Thyroid gland (tissue), 4 donors: Measurements from ENCODE around the gene DDX18.

ENCODE experiments used
- CTCF ChIP-seq, 6 experiments: fragments of 200-600 bp in 3 of 6; fragments of 450-650 bp in 3 of 6; sonication (generic) in 3 of 6; IDR thresholded peaks; one replicate each; pipeline ENCODE4 v1.5.1; 2016 to 2019; ENCODE audit warnings: antibody characterized with exemption in 6 of 6, mild to moderate bottlenecking in 2 of 6, inconsistent platforms in 1 of 6, moderate library complexity in 1 of 6
- POLR2A ChIP-seq, 2 donors: fragments of 450-650 bp; IDR thresholded peaks; one replicate each; pipeline ENCODE4 v1.6.1; 2017; ENCODE audit warnings: antibody characterized with exemption in 2 of 2, mild to moderate bottlenecking in 2 of 2, moderate library complexity in 1 of 2

- TF ChIP-seq CTCF (IDR thresholded peaks at IDR 0.05) (no peak), POLR2A (IDR thresholded peaks at IDR 0.05) (no peak)
Measured at GRCh38 chr2:117828870-117829269, 14.4 kb downstream of the DDX18 start.
